Coronary artery (tissue), 2 donors: Measurements from ENCODE around the gene SUCLG2.
"Not testable (repeated sequence)": the region's sequence is repeated elsewhere in the genome, so short reads cannot be mapped to it uniquely, and the experiment has no call there.

Experiments used
- DNase-seq: peaks from one replicate; pipeline ENCODE4 v3.0.0-alpha.2; 2017; ENCODE audit warnings: low spot score
- H3K27ac ChIP-seq, 2 donors: fragments of 200-600 bp; sonication (generic); one replicate each; pipeline ENCODE4 v1.5.1; 2016 to 2019
- H3K4me3 ChIP-seq: fragments of 200-600 bp; sonication (generic); 2 replicates; pipeline ENCODE4 v1.5.1; 2016; ENCODE audit warnings: mild to moderate bottlenecking, moderate library complexity
- TF ChIP-seq, protein P1 (sequence below): fragments of 200-600 bp; sonication (generic); IDR thresholded peaks from one replicate; pipeline ENCODE4 v1.5.1; 2019; ENCODE audit warnings: antibody characterized with exemption

The SUCLG2 gene

GRCh38 chr3:67592057-67592456, 62.4 kb downstream of the SUCLG2 start:
- TF ChIP-seq, protein P1, sequence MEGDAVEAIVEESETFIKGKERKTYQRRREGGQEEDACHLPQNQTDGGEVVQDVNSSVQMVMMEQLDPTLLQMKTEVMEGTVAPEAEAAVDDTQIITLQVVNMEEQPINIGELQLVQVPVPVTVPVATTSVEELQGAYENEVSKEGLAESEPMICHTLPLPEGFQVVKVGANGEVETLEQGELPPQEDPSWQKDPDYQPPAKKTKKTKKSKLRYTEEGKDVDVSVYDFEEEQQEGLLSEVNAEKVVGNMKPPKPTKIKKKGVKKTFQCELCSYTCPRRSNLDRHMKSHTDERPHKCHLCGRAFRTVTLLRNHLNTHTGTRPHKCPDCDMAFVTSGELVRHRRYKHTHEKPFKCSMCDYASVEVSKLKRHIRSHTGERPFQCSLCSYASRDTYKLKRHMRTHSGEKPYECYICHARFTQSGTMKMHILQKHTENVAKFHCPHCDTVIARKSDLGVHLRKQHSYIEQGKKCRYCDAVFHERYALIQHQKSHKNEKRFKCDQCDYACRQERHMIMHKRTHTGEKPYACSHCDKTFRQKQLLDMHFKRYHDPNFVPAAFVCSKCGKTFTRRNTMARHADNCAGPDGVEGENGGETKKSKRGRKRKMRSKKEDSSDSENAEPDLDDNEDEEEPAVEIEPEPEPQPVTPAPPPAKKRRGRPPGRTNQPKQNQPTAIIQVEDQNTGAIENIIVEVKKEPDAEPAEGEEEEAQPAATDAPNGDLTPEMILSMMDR: no peak
- H3K4me3 ChIP-seq: no peak overlapping the region
- H3K27ac ChIP-seq: no peak overlapping the region
- DNase-seq: no peak

DNA sequence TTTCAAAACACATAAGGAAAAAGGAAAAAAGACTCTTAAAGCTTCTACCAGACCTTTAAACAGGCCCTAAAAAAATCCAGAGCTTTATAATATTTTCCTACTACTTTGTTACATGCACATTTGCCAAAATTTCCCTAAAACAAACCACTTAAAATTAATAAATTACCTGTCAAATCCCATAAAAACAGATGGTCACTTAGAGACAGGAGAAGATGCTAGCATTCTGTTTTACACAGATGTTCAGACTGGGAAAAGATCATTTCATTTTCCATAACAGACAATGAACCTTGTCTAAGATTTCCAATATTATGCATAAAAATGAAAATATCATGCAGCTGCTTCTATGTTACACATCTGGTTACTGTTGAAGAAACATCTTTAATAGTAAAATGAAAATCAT, 66.6 kb downstream of the SUCLG2 start:
- H3K4me3 ChIP-seq: no peak overlapping the region
- no peak overlapping the region for H3K27ac ChIP-seq
- DNase-seq: no peak
- TF ChIP-seq, protein P1: no peak

DNA sequence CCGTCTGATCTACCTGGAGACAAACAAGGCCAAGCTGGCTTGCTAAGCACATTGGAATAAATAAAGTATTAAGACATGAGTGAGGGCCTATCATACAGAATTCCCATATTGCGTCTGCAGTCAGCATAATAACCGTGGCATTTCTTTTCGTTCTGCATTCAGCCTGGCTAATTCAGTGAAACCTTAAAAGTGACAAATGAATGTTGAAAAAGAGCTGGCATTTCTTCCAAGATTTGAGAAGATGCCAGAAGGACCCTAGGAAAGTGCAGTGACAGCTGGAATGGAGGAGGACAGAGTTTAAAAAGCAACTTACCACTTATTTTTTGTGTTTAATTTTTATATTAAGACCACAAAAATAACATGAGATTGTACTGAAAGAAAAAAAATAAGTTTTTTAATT, 67.1 kb downstream of the SUCLG2 start:
- H3K27ac ChIP-seq: no peak overlapping the region
- TF ChIP-seq, protein P1: no peak
- DNase-seq: no peak
- H3K4me3 ChIP-seq: no peak overlapping the region

DNA sequence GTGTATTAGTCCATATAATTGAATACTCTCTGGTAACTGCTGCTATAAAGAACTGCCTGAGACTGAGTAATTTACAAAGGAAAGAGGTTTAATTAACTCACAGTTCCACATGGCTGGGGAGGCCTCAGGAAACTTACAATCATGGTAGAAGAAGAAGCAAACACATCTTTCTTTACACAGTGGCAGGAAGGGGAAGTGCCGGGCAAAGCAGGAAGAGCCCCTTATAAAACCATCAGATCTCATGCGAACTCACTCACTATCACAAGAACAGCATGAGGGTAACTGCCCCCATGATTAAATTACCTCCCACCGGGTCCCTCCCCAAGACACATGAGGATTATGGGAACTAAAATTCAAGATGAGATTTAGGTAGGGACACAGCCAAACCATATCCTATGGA, 69.8 kb downstream of the SUCLG2 start:
- H3K4me3 ChIP-seq, H3K27ac ChIP-seq, DNase-seq: not testable (repeated sequence)

DNA sequence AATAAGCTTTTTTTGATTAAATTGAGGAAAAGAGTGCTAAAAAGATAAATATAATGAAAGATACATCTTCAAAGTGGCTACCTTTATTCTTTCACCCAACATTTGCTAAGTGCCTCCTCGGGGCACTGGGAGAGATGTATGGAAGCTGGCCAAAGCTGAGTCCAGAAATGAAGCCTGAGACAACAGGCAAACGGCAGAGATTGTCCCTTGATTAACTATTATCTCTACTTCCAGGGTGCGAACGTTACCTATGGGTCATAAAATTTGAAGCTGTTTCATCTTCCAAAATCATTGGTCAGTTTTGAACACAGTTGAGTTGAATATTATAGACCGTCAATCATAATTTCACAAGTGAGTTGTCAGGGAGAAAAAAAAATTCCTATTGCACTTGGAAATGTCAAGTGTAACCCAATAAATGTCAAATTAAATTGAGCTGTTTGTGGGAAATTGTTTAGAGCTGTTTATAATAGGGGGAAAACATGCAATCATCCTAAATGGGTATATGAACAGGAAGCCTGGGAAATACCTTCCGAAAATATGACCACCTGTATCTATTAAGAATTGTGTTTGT, 73.9 kb downstream of the SUCLG2 start:
- Histone ChIP-seq H3K27ac (no peak overlapping the region), H3K4me3 (no peak overlapping the region)
- no peak for DNase-seq
- TF ChIP-seq, protein P1: no peak

DNA sequence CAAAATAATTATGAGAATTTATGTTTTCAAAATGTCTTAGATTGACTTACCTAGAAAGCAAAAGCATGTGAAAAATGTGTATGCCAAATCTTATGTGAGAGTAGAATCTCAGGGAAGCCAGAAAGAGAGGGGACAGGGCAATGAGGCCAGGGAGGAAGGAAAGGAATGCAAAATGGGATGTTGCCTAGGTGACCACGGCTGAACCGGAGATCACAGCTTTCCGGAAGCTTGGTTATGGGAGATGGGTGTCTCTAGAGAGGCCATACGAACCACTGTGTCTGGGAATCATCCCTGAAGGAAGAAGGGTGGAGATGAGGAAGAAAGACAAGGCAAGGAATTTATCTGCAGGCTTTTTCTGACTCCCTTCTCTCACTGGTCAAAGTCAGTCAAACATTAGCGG, 76.0 kb downstream of the SUCLG2 start:
- Histone ChIP-seq H3K4me3 (no peak overlapping the region), H3K27ac (no peak overlapping the region)
- DNase-seq: no peak
- TF ChIP-seq, protein P1: no peak

- TF ChIP-seq, protein P1: no peak
- Histone ChIP-seq H3K27ac (no peak overlapping the region), H3K4me3 (no peak overlapping the region)
- no peak for DNase-seq
Measured at GRCh38 chr3:67576441-67576840, 78.0 kb downstream of the SUCLG2 start.

DNA sequence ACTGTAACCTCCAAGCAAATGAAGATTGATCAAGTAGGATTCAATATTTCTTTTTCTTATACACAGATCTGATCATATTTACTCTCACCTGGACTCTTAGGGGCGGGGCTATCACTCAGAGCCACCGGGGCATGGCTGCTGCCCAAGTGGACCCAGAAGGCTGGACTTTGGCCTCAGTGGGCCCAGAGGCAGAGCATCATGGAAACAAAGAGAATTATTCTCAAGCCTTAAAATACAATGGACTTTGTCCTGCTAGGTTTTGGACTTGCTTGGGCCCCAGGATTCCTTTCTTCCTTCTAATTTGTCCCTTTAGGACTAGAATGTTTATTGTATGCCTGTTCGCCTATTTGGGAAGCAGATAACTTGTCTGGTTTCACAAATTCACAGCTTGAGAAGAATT, 85.1 kb downstream of the SUCLG2 start:
- H3K4me3 ChIP-seq: no peak overlapping the region
- no peak for DNase-seq
- H3K27ac ChIP-seq: no peak overlapping the region
- TF ChIP-seq, protein P1: no peak
